Endothelial cell of umbilical vein (primary cell): ENCODE data around the gene PPP1R9B. TPM values are rescaled to one million over a fixed set of nuclear protein-coding genes. Genes with fewer than 3 reads are reported as not detected.

Experiments
- BruUV-seq: library from RNA; stranded (reverse); fragments of 400-500 nt; replicated peaks from 2 replicates; lab custom pipeline; 2021; lab: Mats Ljungman, UMichigan
- CTCF ChIA-PET: fragments of 300-600, 350-600 bp; sonication (Branson Sonifier 250); formaldehyde crosslinking; loops from one replicate; lab custom pipeline; 2021; ENCODE audit warnings: antibody characterized with exemption, inconsistent platforms; lab: Charles Lee
- POLR2A ChIA-PET: fragments of 300-600, 350-600 bp; sonication (Branson Sonifier 250); formaldehyde crosslinking; loops from one replicate; lab custom pipeline; 2021; ENCODE audit warnings: antibody characterized with exemption, inconsistent platforms; lab: Charles Lee
- DNase-seq: peaks from one replicate; pipeline ENCODE4 v3.0.0-alpha.2; 2011; ENCODE audit warnings: low read depth, low spot score
- FAIRE-seq: peaks from 2 replicates; lab custom pipeline; 2011; peaks lifted over from hg19 to GRCh38; lab: Jason Lieb, UNC
- H2AFZ ChIP-seq: 2 replicates; pipeline ENCODE4 v1.6.0; 2012; ENCODE audit warnings: low read depth, low read length, control low read depth, inconsistent platforms
- H3K27ac ChIP-seq: 2 replicates; pipeline ENCODE4 v1.5.1; 2011; ENCODE audit warnings: low read depth, mild to moderate bottlenecking, control low read depth, low read length, moderate library complexity; ENCODE audit not compliant: insufficient read depth
- H3K27me3 ChIP-seq, 2 experiments: 2 replicates each; pipeline versions ENCODE4 v1.6.0 to v1.6.1; 2011; ENCODE audit warnings: low read length in 2 of 2, mixed read lengths in 1 of 2; ENCODE audit not compliant: control insufficient read depth in 2 of 2, insufficient read depth in 2 of 2
- H3K36me3 ChIP-seq, 2 experiments: 2 replicates in 1 of 2; 3 replicates in 1 of 2; pipeline ENCODE4 v1.5.1; 2011; ENCODE audit warnings: low read length in 2 of 2, mild to moderate bottlenecking in 1 of 2, moderate library complexity in 1 of 2; ENCODE audit not compliant: control insufficient read depth in 2 of 2, insufficient read depth in 2 of 2; ENCODE audit errors: extremely low read depth in 1 of 2
- H3K4me1 ChIP-seq: 3 replicates; pipeline ENCODE4 v1.5.1; 2011; ENCODE audit warnings: mild to moderate bottlenecking, low read length; ENCODE audit not compliant: control insufficient read depth, insufficient read depth; ENCODE audit errors: extremely low read depth
- H3K4me2 ChIP-seq: 2 replicates; pipeline ENCODE4 v1.6.1; 2011; ENCODE audit warnings: low read length, control low read depth, mixed read lengths; ENCODE audit not compliant: insufficient read depth
- H3K4me3 ChIP-seq, 3 experiments: fragments of 200-600 bp in 1 of 3; sonication (generic), shearing (Covaris generic) in 1 of 3; replicated peaks in 1 of 3; 2 replicates each; pipeline ENCODE4 v1.5.1; 2011 to 2016; ENCODE audit warnings: control low read depth in 3 of 3, low read length in 3 of 3, mild to moderate bottlenecking in 2 of 3, inconsistent platforms in 1 of 3, low read depth in 1 of 3, moderate library complexity in 1 of 3; ENCODE audit not compliant: insufficient read depth in 1 of 3
- H3K79me2 ChIP-seq: 2 replicates; pipeline ENCODE4 v1.6.0; 2012; ENCODE audit warnings: low read length, inconsistent platforms; ENCODE audit not compliant: control insufficient read depth, insufficient read depth
- H3K9ac ChIP-seq: replicated peaks from 2 replicates; pipeline ENCODE3; 2011; ENCODE audit warnings: low read length, control low read depth; ENCODE audit not compliant: insufficient read depth; ENCODE audit errors: extremely low read depth
- H3K9me1 ChIP-seq: replicated peaks from 3 replicates; pipeline ENCODE4 v1.6.0; 2011; ENCODE audit warnings: mild to moderate bottlenecking, low read length; ENCODE audit not compliant: control insufficient read depth, insufficient read depth; ENCODE audit errors: extremely low read depth
- H3K9me3 ChIP-seq: replicated peaks from 2 replicates; pipeline ENCODE4 v1.5.1; 2012; ENCODE audit warnings: low read length, inconsistent platforms; ENCODE audit not compliant: control insufficient read depth, insufficient read depth
- H4K20me1 ChIP-seq: replicated peaks from 2 replicates; pipeline ENCODE3; 2011; ENCODE audit warnings: mild to moderate bottlenecking, low read length; ENCODE audit not compliant: control insufficient read depth, insufficient read depth; ENCODE audit errors: extremely low read depth
- FOS ChIP-seq: IDR thresholded peaks from 2 replicates; pipeline ENCODE4 v1.6.1; 2011; ENCODE audit warnings: mild to moderate bottlenecking, low read length, moderate library complexity, borderline replicate concordance; ENCODE audit not compliant: insufficient read depth
- GATA2 ChIP-seq: IDR thresholded peaks from 2 replicates; pipeline ENCODE4 v1.7.0; 2011; ENCODE audit warnings: low read depth, mild to moderate bottlenecking, moderate library complexity, mixed read lengths, low read length; ENCODE audit not compliant: insufficient read length, insufficient read depth
- JUN ChIP-seq: IDR thresholded peaks from 2 replicates; pipeline ENCODE4 v1.6.1; 2011; ENCODE audit warnings: borderline replicate concordance, low read depth; ENCODE audit not compliant: insufficient read length, insufficient read depth
- MAX ChIP-seq: IDR thresholded peaks from 2 replicates; pipeline ENCODE4 v1.6.1; 2011; ENCODE audit not compliant: insufficient read depth, insufficient read length
- MYC ChIP-seq: IDR thresholded peaks from one replicate; pipeline ENCODE4 v1.6.1; 2011; ENCODE audit warnings: mild to moderate bottlenecking, low read depth, low read length
- POLR2AphosphoS5 ChIP-seq: IDR thresholded peaks from 2 replicates; pipeline ENCODE4 v1.6.1; 2012; ENCODE audit warnings: low read depth, mild to moderate bottlenecking, control low read depth, low read length, moderate library complexity; ENCODE audit not compliant: insufficient read depth
- dilution Hi-C: fragments of 300-500 bp; cut with MboI; formaldehyde crosslinking; loops from one replicate; pipeline ENCODE4 v1.15.0; 2019; ENCODE audit warnings: low sequenced_read_pairs; ENCODE audit not compliant: extremely low pct_ligation_motif_present
- intact Hi-C: fragments of 100-400 bp; cut with micrococcal nuclease; formaldehyde crosslinking; loops from one replicate; pipeline ENCODE4 v1.10.0; 2022
- polyA plus RNA-seq, 4 experiments: library from polyadenylated mRNA; depleted of rRNA in 3 of 4; stranded (reverse) in 3 of 4; unstranded in 1 of 4; fragments of >200 nt; gene quantifications; 2 replicates each; pipeline versions ENCODE4 v1.2.1 to v1.2.3, GENCODE V29; 2011 to 2012; ENCODE audit warnings: missing spikeins in 1 of 4
- total RNA-seq: library from RNA; stranded (reverse); gene quantifications from 2 replicates; pipeline ENCODE4 v1.2.3, GENCODE V29; 2021

Gene PPP1R9B
- total and polyA plus RNA-seq, 2 donors (not counting 3 experiments of a cell fraction or from before 2014, with no cell fraction given) = 20.1 to 60.2 TPM

- H3K9me3 ChIP-seq = no peaks in the 10 kb centered on the region
- peaks cover 0 to 18% of the 10 kb centered on the region in 2 experiments for H3K36me3 ChIP-seq
- no TSS peak for BruUV-seq
- ChIA-PET POLR2A (no interaction called here), CTCF (interaction anchor here (2.9 to 5.4 kb wide), 2 partner anchors 62 kb away, joined by 88 to 101 read pairs; no protein-coding TSS in a partner anchor)
- no peaks in the 10 kb centered on the region for H3K9me1 ChIP-seq
- no peak overlapping the region for H3K27ac ChIP-seq
- dilution Hi-C loops = no loop called here
- H2AFZ ChIP-seq = no peak overlapping the region
- H3K27me3 ChIP-seq = no peaks in the 10 kb centered on the region
- intact Hi-C loops = no loop called here
- H3K9ac ChIP-seq = no peak overlapping the region
- H4K20me1 ChIP-seq = no peaks in the 10 kb centered on the region
- H3K4me1 ChIP-seq = no peaks in the 10 kb centered on the region
- no peak for FAIRE-seq
- no peak for DNase-seq
- no peak overlapping the region for H3K4me3 ChIP-seq
- no peaks in the 10 kb centered on the region for H3K79me2 ChIP-seq
- H3K4me2 ChIP-seq = no peak overlapping the region
- TF ChIP-seq FOS (no peak), MYC (no peak), JUN (no peak)
These were observed 61.3 kb downstream of the PPP1R9B start for GRCh38 chr17:50088952-50089825.

- peaks cover 0 to 18% of the 10 kb centered on the region in 2 experiments for H3K36me3 ChIP-seq
- DNase-seq (no peak), FAIRE-seq (no peak)
- H3K27me3 ChIP-seq = no peaks in the 10 kb centered on the region
- intact Hi-C loops (loop anchor here (1.0 to 2.0 kb wide), 4 partner anchors 33 to 227 kb away; no protein-coding TSS in a partner anchor), dilution Hi-C loops (no loop called here)
- TF ChIP-seq POLR2AphosphoS5 = no peak
- no peak for TF ChIP-seq GATA2
- no peak for TF ChIP-seq MAX
- TF ChIP-seq JUN = no peak
- no peak for TF ChIP-seq MYC
- no peaks in the 10 kb centered on the region for H4K20me1 ChIP-seq
- H3K4me2 ChIP-seq = no peak overlapping the region
- H3K9me3 ChIP-seq = no peaks in the 10 kb centered on the region
- no TSS peak for BruUV-seq
- H3K9ac ChIP-seq = no peak overlapping the region
- CTCF ChIA-PET = interaction anchor here (0.6 to 2.9 kb wide), 27 partner anchors 10 to 531 kb away, joined by 3 to 88 read pairs (median 4); partner anchors contain the start of genes DLX3 and ITGA3
- no peaks in the 10 kb centered on the region for H3K4me1 ChIP-seq
- no peak overlapping the region for H3K27ac ChIP-seq
- no peak overlapping the region for H2AFZ ChIP-seq
- POLR2A ChIA-PET = no interaction called here
- H3K4me3 ChIP-seq = no peak overlapping the region
- H3K79me2 ChIP-seq = no peaks in the 10 kb centered on the region
- H3K9me1 ChIP-seq = no peaks in the 10 kb centered on the region
These were observed 62.5 kb downstream of the PPP1R9B start for GRCh38 chr17:50087912-50088405.
